Activated effector memory CD4-positive, alpha-beta T cell treated with anti-CD3 and anti-CD28 coated beads, Interleukin-2, amount 50 U/mL, for 16 hours (primary cell): ENCODE data around the gene MT3.
A peak's percentile ranks its signal among the peaks of the same experiment; 100 is the strongest.
"Not testable (repeated sequence)": the region's sequence is repeated elsewhere in the genome, so short reads cannot be mapped to it uniquely, and the experiment has no call there.

Experiments
- DNase-seq: peaks from one replicate; pipeline ENCODE4 v3.0.0-alpha.2; 2020

The MT3 gene

DNA sequence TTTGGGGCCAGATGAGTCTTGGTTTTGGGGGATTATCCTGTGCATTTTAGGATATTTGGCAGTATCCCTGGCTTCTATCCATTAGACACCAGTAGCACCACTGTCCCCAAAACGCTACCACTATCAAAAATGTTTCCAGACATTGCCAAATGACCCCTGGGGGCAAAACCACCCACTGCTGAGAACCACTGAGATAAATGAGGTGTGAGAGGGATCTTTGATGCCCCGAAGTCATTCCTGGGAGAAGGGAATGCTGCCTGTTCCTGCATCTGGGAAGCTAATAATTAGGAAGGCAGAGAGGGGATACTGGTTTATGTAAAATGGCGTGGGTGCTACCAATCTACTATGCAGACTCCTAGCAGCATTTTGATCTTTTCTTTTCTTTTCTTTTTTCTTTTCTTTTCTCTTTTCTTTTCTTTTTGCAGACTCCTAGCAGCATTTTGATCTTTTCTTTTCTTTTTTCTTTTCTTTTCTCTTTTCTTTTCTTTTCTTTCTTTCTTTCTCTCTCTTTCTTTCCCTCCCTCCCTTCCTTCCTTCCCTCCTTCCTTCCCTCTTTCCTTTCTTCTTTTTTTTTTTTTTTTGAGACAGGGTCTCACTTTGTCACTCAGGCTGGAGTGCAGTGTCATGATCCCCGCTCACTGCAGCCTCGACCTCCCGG is 8.8 kb upstream of the MT3 start:
- no peak for DNase-seq

DNA sequence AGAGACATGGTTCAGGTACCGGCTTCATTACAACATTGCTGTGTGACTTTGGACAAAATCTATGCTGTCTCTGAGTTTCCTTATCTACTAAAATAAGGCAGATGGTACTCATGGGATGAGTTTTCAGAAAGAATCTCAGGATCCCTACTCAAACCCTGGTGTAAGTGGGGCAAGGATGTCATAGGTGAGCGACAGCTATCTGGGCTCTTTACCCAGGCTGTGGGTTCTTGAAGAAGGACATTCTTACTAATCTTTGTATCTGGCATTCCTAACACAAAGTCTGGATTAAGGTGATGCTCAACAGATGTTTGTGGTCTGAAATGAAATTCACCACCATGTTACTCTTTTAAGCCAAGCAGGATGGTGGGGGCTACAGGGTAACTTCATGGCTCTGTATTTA is 6.4 kb upstream of the MT3 start:
- not testable (repeated sequence) for DNase-seq

DNA sequence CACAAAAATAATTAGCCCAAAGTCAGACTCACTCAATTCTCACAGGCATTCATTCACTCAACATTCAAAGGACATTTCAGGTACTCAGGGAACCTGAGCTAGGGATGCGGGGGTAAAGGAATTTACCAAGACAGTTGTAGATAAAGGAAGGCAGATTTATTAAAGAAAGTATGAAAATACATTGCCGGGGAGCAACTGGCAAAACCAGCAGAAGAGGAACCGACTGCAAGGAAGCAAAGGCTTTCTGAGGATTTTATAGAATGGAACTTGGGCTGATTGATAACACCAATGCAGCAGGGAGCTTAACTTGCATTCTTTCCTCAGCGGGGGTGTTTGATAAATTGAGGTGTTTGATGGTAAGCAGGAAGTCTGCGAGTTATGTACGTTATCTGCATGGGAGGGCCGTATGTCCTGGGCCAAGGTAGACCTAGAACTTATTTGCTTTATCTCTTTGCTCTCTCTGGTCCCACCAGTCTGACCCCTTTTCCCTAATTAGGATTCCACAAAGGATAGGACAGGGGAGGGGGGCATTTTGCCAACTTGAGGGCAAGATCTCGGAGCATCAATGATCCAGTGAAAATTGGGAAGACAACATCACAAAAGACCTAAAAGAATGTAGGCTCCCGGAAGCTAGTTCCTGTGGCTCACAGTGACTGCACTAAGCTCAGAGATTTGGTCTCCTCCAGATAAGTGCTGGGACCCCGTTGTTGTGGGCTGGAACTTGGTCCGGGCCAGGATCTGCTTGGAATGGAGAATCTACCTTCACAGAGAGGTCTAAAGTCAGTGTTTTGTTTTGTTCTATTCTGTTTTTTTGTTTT is 5.8 kb upstream of the MT3 start:
- DNase-seq: no peak

DNA sequence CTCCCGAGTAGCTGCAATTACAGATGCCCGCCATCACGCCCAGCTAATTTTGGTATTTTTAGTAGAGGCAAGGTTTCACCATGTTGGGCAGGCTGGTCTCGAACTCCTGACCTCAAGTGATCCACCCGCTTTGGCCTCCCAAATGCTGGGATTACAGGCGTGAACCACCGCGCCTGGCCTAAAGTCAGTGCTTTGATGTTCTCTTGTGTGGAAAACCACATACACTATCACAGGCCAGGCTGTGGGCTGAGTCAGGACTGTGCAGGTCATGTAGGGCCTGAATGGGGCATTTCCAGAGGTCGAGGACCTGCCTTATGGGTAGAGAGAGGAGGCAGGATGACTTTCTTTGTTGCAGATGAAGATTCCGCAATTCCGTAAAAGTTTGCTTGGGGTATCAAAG is 5.1 kb upstream of the MT3 start:
- DNase-seq: no peak

DNA sequence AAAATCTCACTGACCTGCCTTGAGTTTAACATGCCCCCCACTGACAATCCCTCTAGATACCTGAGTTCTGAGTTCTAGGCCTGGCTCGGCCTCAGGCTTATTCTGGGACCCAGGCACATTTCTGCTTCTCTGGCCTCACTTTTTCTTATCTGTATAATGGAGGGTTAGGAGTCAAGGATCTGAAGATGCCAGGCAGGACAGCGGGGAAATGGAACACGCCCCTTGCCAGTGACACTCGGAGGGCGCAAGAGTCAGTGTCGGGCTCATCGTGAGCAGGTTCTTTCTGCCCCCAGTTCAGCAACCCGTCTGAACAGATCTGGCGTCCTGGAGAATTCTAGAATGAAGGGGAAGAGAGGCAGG is 567 bp upstream of the MT3 start:
- no peak for DNase-seq

DNA sequence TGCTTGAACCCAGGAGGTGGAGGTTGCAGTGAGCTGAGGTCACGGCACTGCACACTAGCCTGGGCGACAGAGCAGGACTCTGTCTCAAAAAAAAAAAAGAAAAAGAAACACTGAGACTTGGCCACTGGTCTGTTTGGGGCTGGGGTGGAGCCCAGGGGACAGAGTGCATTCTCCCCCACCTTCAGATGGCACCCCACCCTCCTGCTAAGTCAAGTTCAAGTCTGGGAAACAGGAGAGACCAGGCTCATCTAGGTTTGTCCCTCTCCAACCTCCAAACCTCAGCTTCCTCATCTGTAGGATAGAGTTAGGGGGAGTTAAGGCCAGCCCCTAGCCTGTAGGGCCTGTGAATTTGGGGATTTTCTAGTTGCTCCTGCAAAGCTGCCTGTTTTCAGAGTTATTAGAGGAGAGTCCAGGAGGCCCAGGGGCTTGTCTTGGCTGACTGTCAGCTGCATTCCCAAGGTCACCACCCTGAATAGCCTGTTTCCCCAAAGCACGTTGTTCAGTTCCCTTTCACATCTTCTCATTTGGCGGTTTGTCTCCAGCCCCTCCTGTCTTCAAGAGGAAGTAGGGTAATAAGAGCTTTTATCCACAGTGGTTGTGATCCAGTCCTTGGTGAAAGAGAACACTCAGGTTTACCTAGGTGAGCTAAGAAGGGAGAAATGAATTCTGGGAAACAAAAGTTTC is 2.2 kb downstream of the MT3 start:
- DNase-seq: no peak

DNA sequence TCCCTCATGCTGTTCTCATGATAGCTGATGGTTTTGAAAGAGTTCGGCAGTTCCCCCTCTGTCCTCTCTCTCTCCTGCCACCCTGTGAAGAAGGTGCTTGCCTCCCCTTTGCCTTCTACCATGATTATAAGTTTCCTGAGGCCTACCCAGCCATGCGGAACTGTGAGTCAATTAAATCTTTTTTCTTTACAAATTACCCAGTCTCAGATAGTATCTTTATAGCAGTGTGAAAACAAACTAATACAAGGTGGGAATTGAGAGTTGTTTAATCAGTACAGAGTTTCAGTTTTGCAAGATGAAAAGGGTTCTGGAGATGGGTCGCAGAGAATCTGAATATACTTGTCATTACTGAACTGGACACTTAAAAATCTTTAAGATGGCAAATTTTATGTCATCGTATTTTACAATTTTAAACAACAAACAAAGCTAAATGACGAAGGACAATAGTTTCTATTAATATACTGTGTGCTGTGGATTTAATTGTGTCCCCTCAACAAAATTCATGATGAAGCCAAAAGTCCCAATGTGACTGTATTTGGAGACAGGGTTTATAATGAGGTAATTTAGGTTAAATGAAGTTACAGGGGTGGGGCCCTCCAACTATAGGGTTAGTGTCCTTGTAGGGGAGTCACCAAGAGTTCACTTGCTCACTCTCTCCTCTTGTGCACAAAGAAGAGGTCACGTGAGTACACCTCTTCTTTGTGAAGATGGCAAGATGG is 4.4 kb downstream of the MT3 start:
- no peak for DNase-seq

DNA sequence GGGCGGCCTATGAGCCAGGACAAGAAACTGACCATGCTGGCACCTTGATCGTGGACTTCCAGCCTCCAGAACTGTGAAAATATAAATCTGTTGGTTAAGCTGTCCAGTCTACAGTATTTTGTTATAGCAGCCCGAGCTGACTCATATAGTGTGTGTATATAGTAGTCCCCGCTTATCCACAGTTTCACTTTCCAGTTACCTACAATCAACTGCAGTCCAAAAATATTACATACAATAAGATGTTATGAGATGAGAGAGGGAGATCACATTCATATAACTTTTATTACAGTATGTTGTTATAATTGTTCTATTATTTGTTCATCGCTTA is 4.9 kb downstream of the MT3 start:
- DNase-seq: no peak

DNA sequence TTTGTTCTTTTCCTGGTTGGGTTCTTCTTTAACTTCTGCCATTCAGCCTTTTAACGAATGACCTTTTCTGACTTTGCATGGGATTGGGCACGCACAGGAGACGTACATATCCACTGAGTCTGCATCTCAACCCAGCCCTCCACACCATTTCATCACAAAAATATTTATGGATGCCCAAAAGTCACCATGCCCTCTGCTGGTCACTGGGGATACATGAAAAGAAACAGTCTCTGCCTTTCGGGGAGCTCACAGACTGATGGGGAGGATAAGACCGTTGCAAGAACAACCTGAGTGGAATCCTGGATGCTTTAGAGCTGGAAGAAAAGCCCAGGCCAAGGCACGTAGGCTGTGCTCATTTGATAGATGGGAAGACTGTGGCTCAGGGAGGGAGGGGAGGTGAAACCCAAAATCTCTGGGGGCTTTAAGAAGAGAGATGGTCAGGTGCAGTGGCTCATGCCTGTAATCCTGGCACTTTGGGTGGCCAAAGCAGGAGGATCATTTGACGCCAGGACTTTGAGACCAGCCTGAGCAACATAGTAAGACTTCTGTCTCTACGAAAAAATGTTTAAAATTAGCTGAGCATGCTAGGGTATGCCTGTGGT is 11.2 kb downstream of the MT3 start:
- DNase-seq: no peak

DNA sequence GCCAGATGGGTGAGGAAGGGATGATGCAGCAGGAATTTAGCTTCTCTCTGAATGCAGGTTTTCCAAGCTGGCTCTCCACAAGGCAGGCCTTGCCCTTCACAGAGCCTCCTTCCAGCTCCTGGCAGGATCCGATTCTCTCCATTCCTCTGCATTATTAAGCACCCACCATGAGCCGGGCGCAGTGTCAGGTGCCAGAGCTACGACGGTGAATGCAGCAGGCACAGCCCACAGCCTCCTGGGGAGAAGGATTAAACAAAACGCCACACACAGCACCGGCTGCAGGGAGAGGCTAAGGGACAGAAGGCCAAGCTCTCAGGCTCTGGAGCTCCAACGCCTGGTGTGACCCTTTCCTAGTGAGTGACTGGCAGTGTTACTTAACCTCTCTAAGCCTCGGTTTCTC is 12.0 kb downstream of the MT3 start:
- no peak for DNase-seq

DNA sequence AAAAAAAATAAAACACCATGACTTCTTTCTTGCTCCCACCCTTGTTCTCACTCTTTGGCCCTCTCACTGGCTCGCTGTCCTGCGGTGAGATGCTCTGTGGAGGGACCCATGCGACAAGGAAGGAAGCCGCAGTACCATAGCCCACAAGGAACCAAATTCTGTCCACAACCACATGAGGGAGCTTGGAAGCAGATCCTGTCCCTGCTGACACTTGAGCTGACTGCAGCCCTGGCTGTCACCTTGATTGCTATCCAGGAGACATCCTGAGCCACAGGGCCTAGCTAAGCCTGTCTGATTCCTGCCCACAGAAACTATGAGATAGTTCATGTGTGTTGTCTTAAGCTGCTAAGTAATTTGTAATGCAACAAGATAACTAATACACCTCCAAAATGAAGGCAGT is 14.3 kb downstream of the MT3 start:
- DNase-seq: no peak

DNA sequence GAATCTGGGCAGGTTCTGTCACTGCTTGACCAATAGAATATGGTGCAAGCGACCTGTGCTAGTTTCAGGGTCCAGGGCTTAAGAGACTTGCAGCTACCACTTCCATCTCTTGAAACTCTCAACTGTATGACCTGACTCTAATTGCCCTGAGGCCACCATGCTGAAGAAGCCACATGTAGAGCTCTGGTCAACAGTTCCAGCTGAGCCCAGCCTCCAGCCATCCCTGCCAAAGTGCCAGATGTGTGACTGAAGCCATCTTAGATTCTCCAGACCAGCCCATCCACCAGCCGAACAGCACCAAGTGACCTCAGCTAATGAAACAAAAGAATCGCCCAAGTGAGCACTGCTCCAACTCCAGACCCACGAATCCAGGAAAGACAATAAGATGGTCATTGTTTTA is 15.6 kb downstream of the MT3 start:
- DNase-seq: no peak

DNA sequence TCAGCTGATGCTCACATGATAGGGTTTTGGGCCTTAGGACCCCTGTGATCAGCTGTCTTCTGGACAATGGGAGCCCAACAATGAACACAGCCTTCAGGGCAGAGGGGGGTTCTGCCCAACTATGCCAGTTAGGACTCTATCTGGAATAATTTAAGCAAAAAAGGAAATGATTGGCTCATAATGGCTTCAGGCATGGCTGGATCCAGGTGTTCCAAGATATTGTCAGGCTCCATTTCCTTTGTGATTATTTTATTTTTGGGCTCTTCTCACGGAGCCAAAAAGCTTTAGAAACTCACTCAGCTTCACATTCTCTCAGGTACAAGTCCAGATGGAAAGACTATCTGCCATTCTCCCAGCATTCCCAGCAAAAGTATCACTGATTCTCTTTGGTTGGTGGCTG is 16.1 kb downstream of the MT3 start:
- DNase-seq: no peak

DNA sequence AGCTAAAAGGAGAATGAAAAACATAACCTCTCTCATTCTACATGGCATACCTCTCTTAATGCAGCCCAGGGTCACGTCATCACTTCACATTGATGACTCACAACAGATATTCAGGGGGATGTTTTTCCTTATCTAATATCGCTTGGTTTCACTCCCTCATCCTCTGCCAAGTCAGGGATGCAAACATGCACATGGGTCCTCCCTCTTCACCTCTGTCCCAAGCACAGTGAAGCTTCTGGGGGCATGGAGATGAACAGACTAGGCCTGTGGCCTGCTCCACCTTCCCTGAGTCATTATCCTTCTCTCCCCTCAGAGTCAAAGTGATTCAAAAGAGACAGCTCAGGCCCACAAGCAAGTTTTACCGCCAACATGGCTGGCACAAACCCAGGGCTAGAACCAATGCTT is 16.7 kb downstream of the MT3 start:
- peak; percentile 57 for DNase-seq

DNA sequence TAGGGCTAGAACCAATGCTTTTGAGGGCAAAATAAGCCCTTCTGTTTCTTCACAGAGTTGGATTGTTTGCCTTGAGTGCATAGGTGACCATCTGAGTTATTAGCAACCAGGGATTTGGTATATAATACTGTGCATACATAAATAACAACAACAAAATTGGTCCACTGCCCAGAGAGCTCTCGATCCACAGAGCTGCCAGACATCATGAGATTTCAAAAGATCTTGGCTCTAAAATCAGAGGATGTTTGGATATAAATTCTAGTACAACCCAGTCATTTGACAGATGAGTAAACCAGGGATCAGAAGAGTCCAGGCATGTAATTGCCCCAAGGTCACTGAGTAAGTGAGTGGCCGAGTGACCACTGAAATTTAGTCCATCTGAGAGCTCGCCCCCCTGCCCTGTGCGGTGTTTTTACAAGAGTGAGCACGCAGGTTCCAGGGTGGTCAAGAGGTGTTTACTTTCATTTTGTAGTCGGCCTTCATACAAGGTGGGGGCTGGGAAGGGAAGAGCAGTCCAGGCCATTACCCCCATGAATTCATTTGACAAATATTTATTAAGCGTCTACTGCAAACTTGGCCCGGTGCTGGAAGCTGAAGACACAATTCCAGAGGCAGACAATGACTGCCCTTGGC is 17.3 kb downstream of the MT3 start:
- DNase-seq: no peak

DNA sequence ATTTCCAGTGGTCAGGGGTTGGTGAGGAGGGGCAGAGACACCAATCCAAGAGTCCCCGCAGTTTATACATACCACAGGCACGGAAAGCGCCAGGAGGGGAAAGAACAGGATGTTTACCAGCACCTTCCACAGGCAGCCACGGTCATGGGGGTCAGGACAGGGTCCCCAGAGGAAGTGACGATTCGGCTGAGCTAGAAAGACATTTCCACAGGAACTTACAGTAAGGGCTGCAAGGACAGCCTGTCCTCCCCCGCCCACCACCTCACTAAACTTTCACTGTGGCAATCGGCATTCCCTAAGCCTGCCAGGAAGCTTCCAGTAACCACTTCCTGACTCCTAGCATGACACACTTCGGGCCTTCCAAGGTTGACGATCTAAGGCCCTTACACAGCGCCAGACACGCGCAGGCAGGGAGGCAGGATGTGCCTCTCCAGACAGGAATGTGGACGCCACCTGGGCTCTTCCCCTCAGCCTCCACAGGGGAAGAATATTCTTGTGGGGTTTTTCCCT is 17.8 kb downstream of the MT3 start:
- peak; percentile 60 for DNase-seq

DNA sequence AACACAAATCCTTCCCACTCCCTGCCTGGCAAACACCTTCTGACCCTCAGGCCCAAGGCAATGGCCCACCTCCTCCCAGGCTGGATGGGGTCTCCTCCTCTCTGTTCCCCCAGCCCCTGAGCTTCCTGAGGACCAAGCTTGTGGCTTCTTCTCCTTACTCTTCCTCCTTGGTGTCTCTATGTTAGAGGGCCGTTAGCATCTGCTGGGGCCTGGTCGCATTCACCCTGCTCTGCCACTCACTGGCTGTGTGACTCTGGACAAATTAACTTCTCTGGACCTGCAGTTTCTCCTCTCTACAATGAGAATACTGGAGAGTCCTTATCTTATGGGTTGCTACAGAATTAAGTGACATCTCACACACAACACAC is 18.3 kb downstream of the MT3 start:
- no peak for DNase-seq

DNA sequence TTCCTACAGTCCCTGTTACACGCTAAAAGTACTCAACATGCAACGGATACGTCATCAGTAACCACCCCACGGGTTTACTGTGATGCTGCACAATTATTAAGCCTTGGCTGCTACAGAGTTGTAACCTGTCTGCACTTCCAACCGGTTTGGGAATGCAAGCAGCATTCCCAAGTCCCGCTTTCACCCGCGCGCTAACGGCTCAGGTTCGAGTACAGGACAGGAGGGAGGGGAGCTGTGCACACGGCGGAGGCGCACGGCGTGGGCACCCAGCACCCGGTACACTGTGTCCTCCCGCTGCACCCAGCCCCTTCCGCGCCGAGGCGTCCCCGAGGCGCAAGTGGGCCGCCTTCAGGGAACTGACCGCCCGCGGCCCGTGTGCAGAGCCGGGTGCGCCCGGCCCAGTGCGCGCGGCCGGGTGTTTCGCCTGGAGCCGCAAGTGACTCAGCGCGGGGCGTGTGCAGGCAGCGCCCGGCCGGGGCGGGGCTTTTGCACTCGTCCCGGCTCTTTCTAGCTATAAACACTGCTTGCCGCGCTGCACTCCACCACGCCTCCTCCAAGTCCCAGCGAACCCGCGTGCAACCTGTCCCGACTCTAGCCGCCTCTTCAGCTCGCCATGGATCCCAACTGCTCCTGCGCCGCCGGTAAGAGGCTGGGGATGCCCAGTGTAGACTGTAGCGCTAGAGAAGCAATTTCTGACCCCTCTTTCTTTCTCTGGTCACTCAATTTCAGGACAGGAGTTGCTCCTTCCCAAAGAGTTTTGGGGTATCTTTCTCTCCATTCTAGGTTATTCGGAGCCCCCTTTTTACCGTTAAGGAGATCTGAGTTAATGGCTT is 18.9 kb downstream of the MT3 start, which contains the start of gene MT2A:
MT2A (plus strand) TSS at position 542 of the 833 bp plus-strand sequence; CDS start at position 614, 72 bp downstream.
- peak; percentile 95 for DNase-seq

DNA sequence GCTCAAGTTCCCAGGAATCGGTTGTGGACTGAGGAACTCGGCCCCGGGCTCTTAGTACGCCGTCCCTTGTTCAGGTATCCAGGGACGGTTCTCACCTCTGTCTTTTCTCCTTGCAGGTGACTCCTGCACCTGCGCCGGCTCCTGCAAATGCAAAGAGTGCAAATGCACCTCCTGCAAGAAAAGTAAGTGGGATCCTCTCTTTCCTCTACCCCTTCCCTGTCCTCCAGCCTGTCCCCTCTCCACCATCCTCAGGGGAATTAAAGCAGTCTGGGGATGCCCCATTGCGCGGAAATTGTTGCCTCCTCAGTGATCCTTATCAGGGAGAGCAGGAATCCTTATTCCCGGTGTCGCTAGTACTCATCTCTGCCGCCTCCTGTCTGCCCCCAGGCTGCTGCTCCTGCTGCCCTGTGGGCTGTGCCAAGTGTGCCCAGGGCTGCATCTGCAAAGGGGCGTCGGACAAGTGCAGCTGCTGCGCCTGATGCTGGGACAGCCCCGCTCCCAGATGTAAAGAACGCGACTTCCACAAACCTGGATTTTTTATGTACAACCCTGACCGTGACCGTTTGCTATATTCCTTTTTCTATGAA is 19.6 kb downstream of the MT3 start:
- DNase-seq: peak; percentile 66

DNA sequence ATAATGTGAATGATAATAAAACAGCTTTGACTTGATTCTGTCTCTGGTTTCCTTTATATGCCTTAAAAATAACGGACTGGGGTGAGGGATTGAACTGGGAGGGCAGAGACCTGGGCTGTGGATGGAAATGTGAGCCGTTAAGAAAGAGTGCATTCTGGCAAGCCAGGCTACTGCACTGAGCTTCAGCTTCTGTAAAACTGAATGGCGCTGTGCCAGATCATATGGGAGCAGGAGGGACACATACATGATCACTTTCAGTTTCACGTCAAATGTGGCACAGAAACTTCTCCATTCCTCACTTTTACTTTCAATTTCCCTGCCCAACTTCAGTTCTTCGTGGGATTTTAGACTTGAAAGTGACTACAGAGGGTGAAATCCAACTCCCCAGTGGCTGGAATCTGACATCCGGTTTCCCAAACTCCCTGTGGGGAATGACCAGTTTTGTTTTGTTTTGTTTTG is 20.2 kb downstream of the MT3 start:
- peak; percentile 87 for DNase-seq

DNA sequence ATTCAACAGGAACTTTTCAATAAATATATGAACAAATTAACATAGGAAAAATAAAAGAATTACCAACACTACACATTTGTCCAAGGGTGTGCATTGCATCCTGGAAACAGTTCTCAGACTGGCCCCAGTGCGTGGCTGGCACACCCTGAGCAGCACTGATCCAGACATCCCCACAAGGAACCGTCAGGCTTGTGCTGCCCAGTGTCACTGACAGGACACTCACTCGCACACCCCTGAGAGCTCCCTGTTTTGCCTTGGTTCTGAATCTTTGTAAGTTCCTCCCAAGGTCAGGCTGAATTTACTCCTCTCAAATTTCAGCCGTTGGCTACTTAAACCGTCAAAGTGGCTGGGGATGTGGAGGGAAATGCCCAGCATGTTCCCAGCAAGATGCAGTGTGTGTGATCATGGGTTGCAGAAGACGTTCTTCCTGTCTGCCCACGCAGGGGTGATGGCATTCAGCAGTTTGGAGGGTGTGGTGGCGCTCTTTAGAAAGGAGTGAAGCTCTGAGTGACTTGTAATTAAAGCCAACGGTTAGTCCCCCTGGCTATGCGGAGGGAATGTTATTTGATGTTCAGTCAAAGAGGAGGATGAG is 20.8 kb downstream of the MT3 start:
- peak; percentile 89 for DNase-seq
